Suprapubic skin (tissue), 4 donors: ENCODE measurements around the gene HYI.

Experiments used
- EP300 ChIP-seq: sonication (generic); formaldehyde crosslinking; IDR thresholded peaks from one replicate; pipeline ENCODE4 v1.6.1; 2017; ENCODE audit warnings: antibody characterized with exemption
- POLR2A ChIP-seq, 2 donors: fragments of 450-650 bp; IDR thresholded peaks; one replicate each; pipeline ENCODE4 v1.6.1; 2017; ENCODE audit warnings: antibody characterized with exemption in 2 of 2, mild to moderate bottlenecking in 2 of 2, moderate library complexity in 2 of 2
- POLR2AphosphoS5 ChIP-seq, 3 donors: sonication (generic); formaldehyde crosslinking; IDR thresholded peaks; one replicate each; pipeline ENCODE4 v1.6.1; 2017; ENCODE audit warnings: antibody characterized with exemption in 3 of 3
- TF ChIP-seq, protein P1 (sequence below), 2 donors: fragments of 200-600 bp in 1 of 2; fragments of 450-650 bp in 1 of 2; sonication (generic) in 1 of 2; IDR thresholded peaks; one replicate each; pipeline ENCODE4 v1.5.1; 2016 to 2019; ENCODE audit warnings: antibody characterized with exemption in 2 of 2, mild to moderate bottlenecking in 1 of 2, moderate library complexity in 1 of 2

DNA sequence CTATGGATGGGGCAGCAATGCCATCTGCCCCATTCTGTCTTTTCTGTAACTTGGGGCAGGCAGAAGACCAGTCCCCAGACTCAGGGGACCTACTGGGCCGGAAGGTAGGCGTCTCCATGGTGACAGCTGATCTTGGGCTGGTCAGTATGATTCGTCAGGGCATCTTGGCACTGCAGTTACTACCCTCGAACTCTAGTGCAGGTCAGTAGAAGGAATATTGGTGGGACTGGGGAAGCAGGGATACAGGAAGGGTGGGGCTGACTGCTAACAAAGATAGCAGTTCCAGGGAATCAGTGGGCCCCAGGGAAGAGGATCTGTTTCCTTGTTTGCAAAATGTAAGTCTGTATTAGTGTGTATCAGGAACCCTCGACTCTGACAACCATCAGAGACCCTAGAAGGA is 37.8 kb downstream of the HYI start:
- no peak for TF ChIP-seq POLR2A (IDR thresholded peaks at IDR 0.05)
- TF ChIP-seq, protein P1, sequence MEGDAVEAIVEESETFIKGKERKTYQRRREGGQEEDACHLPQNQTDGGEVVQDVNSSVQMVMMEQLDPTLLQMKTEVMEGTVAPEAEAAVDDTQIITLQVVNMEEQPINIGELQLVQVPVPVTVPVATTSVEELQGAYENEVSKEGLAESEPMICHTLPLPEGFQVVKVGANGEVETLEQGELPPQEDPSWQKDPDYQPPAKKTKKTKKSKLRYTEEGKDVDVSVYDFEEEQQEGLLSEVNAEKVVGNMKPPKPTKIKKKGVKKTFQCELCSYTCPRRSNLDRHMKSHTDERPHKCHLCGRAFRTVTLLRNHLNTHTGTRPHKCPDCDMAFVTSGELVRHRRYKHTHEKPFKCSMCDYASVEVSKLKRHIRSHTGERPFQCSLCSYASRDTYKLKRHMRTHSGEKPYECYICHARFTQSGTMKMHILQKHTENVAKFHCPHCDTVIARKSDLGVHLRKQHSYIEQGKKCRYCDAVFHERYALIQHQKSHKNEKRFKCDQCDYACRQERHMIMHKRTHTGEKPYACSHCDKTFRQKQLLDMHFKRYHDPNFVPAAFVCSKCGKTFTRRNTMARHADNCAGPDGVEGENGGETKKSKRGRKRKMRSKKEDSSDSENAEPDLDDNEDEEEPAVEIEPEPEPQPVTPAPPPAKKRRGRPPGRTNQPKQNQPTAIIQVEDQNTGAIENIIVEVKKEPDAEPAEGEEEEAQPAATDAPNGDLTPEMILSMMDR (IDR thresholded peaks at IDR 0.05): no peak
- no peak for TF ChIP-seq EP300
- no peak for TF ChIP-seq POLR2AphosphoS5 (IDR thresholded peaks at IDR 0.05)
